PFSK-1 (cell line): Measurements from ENCODE around the gene ACAP1.

Experiments used
- POLR2AphosphoS5 ChIP-seq: IDR thresholded peaks from 2 replicates; pipeline ENCODE4 v1.6.1; 2012; ENCODE audit warnings: low read depth, mild to moderate bottlenecking, control low read depth, low read length, moderate library complexity
- TAF1 ChIP-seq: IDR thresholded peaks from 2 replicates; pipeline ENCODE4 v1.6.1; 2012; ENCODE audit warnings: low read length, control low read depth, borderline replicate concordance; ENCODE audit not compliant: insufficient read depth
- TF ChIP-seq, protein P1 (sequence below), 2 experiments: IDR thresholded peaks; 2 replicates each; pipeline versions ENCODE4 v1.6.1 to v1.8.0; 2011 to 2012; ENCODE audit warnings: low read depth in 2 of 2, low read length in 2 of 2, control low read depth in 1 of 2, inconsistent platforms in 1 of 2, mild to moderate bottlenecking in 1 of 2, moderate library complexity in 1 of 2; ENCODE audit not compliant: insufficient read depth in 1 of 2

DNA sequence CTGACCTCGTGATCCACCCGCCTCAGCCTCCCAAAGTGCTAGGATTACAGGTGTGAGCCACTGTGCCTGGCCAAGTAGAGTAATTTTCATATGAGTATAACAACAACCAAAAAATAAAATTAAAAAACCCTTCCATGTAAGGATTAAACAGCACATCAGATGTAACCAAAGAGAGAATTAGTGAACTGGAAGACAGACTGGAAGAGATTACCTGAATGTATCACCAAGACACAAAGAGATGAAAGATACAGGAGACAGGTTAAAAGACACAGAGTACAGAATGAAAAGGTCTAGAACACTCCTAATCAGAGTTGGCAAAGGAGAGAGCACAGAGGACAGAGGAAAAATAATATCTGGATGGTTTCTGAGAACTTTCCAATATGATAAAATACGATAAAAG is 42.8 kb downstream of the ACAP1 start:
- no peak for TF ChIP-seq TAF1
- no peak for TF ChIP-seq POLR2AphosphoS5
- TF ChIP-seq, protein P1, sequence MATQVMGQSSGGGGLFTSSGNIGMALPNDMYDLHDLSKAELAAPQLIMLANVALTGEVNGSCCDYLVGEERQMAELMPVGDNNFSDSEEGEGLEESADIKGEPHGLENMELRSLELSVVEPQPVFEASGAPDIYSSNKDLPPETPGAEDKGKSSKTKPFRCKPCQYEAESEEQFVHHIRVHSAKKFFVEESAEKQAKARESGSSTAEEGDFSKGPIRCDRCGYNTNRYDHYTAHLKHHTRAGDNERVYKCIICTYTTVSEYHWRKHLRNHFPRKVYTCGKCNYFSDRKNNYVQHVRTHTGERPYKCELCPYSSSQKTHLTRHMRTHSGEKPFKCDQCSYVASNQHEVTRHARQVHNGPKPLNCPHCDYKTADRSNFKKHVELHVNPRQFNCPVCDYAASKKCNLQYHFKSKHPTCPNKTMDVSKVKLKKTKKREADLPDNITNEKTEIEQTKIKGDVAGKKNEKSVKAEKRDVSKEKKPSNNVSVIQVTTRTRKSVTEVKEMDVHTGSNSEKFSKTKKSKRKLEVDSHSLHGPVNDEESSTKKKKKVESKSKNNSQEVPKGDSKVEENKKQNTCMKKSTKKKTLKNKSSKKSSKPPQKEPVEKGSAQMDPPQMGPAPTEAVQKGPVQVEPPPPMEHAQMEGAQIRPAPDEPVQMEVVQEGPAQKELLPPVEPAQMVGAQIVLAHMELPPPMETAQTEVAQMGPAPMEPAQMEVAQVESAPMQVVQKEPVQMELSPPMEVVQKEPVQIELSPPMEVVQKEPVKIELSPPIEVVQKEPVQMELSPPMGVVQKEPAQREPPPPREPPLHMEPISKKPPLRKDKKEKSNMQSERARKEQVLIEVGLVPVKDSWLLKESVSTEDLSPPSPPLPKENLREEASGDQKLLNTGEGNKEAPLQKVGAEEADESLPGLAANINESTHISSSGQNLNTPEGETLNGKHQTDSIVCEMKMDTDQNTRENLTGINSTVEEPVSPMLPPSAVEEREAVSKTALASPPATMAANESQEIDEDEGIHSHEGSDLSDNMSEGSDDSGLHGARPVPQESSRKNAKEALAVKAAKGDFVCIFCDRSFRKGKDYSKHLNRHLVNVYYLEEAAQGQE (IDR thresholded peaks at IDR 0.05; ENCODE audit: insufficient read depth in 1 of 2, low read depth in 2 of 2, low read length in 2 of 2): no peak
